Heart right ventricle (tissue), 16 donors: ENCODE data around the gene FKBP9. TPM values are rescaled to one million over a fixed set of nuclear protein-coding genes. Genes with fewer than 3 reads are reported as not detected.
"Not testable (repeated sequence)": the region's sequence is repeated elsewhere in the genome, so short reads cannot be mapped to it uniquely, and the experiment has no call there.

Source experiments
- ATAC-seq, 8 donors: fragments of 200-7000 bp; cut with Tn5 transposase; one replicate each; pipeline ENCODE4 v1.9.1; 2020; ENCODE audit warnings: mild to moderate bottlenecking in 8 of 8, moderate library complexity in 8 of 8, moderate number of reproducible peaks in 1 of 8
- DNase-seq, 2 donors: peaks; one replicate each; pipeline ENCODE4 v3.0.0-alpha.2; 2020
- H3K27ac ChIP-seq, 10 donors: fragments of 200-600 bp; sonication (generic) in 2 of 10; one replicate each; pipeline versions ENCODE4 v1.5.0 to v1.8.0; 2020 to 2022; ENCODE audit warnings: mild to moderate bottlenecking in 3 of 10
- H3K27me3 ChIP-seq, 7 donors: fragments of 200-600 bp; one replicate each; pipeline ENCODE4 v1.8.0; 2021 to 2022; ENCODE audit warnings: mild to moderate bottlenecking in 2 of 7
- H3K36me3 ChIP-seq, 9 donors: fragments of 200-600 bp; sonication (generic) in 1 of 9; one replicate each; pipeline versions ENCODE4 v1.5.0 to v1.8.0; 2020 to 2022; ENCODE audit warnings: mild to moderate bottlenecking in 2 of 9
- H3K4me1 ChIP-seq, 9 donors: fragments of 200-600 bp; sonication (generic) in 1 of 9; one replicate each; pipeline versions ENCODE4 v1.5.0 to v1.8.0; 2020 to 2022; ENCODE audit warnings: mild to moderate bottlenecking in 4 of 9
- H3K4me3 ChIP-seq, 10 donors: fragments of 200-600 bp; sonication (generic) in 2 of 10; one replicate each; pipeline versions ENCODE4 v1.5.0 to v1.8.0; 2020 to 2022; ENCODE audit warnings: mild to moderate bottlenecking in 7 of 10, moderate library complexity in 2 of 10
- H3K9me3 ChIP-seq, 11 donors: fragments of 200-600 bp in 10 of 11; sonication (generic) in 2 of 11; one replicate each; pipeline versions ENCODE4 v1.5.0 to v1.8.0; 2013 to 2022; ENCODE audit warnings: mild to moderate bottlenecking in 2 of 11, control low read depth in 1 of 11, moderate library complexity in 1 of 11
- CTCF ChIP-seq, 9 donors: fragments of 200-600 bp; sonication (generic) in 2 of 9; IDR thresholded peaks; one replicate each; pipeline versions ENCODE4 v1.5.0 to v1.8.0; 2021 to 2022; ENCODE audit warnings: antibody characterized with exemption in 9 of 9, mild to moderate bottlenecking in 5 of 9, moderate library complexity in 1 of 9
- WGBS, 2 donors: extraction: QIAGEN DNeasy Blood & Tissue Kit; methylation state at CpG; one replicate each; pipeline ENCODE4 v1.1.7; 2013; ENCODE audit warnings: inconsistent platforms in 1 of 2; 5-methylcytosine and 5-hydroxymethylcytosine counted together
- intact Hi-C, 10 donors: fragments of 100-400 bp; cut with DNase I; formaldehyde crosslinking; loops; one replicate each; pipeline versions ENCODE4 v1.11.1 to v1.14.2; 2022
- polyA plus RNA-seq, 2 donors: library from polyadenylated mRNA; stranded (reverse); fragments of 200-250 nt; gene quantifications; one replicate each; pipeline ENCODE4 v1.2.3, GENCODE V29; 2013
- total RNA-seq, 10 donors: library from RNA; stranded (reverse); fragmentation: NEBNext Ultra II Directional in 3 of 10; extraction: Animal tissue kit (Norgen Biotek cat#: 25700) in 3 of 10; gene quantifications; one replicate each; pipeline versions ENCODE4 v1.2.1 to v1.2.4, GENCODE V29; 2021 to 2023
- donor health status: Arrhythmogenic right ventricular cardiomyopathy.
- donor health status: ischemic (EF 13 %, LVEDD 7.1; RV severe dilation, severe dysfunction).
- donor health status: healthy with polysubstance abuse.
- donor health status: DM: no; HTN: yes; CAD: no.
- donor health status: DM: no; HTN: no; CAD: no.
- donor health status: ischemic (EF 25% LVEDD 6.9; RV normal size, moderate dysfunction).
- donor health status: ischemic (EF 25% LVEDD 5.7; RV mildly dilated, moderate dysfunction).
- donor health status: healthy.
- donor health status: DM: yes; HTN: yes; CAD: no.
- donor health status: Ischemic cardiomyopathy.
- donor health status: ischemic (EF 35%, LVEDD 5.7; RV mildly dilated, moderate dysfunction).
- donor health status: nonischemic (EF 11% LVEDD 7.7; RV severe dilation, severe dysfunction).
- donor health status: DM: yes; HTN: yes; CAD: no.
- donor health status: PGD.
- donor health status: ischemic (EF 29% LVEDD 5.4; RV normal size, mild dysfunction).
- donor health status: nonischemic (EF 23%, LVEDD 6.1; RV moderate dilation, normal function).

FKBP9 gene
- total and polyA plus RNA-seq, 12 donors = 32.2 to 158 (median 119) TPM

GRCh38 chr7:33004104-33004616, 46.9 kb downstream of the FKBP9 start:
- WGBS, 2 donors = 87 to 91% methylated on average over 10 of the region's 10 CpGs
- H3K4me3 ChIP-seq, H3K27me3 ChIP-seq, H3K27ac ChIP-seq, intact Hi-C loops, H3K9me3 ChIP-seq, ATAC-seq, DNase-seq: not testable (repeated sequence)
- H3K4me1 ChIP-seq = peaks cover under 1 to 11% (median 7%) of the 10 kb centered on the region in 9 donors
- H3K36me3 ChIP-seq = peaks cover 0 to 74% (median 6%) of the 10 kb centered on the region in 9 donors

- H3K27ac ChIP-seq, H3K27me3 ChIP-seq, H3K9me3 ChIP-seq, DNase-seq, ATAC-seq, intact Hi-C loops, H3K4me3 ChIP-seq, H3K4me1 ChIP-seq: not testable (repeated sequence)
- peaks cover 0 to 74% (median 6%) of the 10 kb centered on the region in 9 donors for H3K36me3 ChIP-seq
- 95 to 96% methylated on average over 8 of the region's 8 CpGs for WGBS, 2 donors
Measured at GRCh38 chr7:33005193-33005592, 48.0 kb downstream of the FKBP9 start.

- DNase-seq, H3K27ac ChIP-seq, H3K9me3 ChIP-seq, H3K4me1 ChIP-seq, ATAC-seq, intact Hi-C loops, H3K27me3 ChIP-seq, H3K4me3 ChIP-seq: not testable (repeated sequence)
- 97 to 98% methylated on average over 4 of the region's 4 CpGs for WGBS, 2 donors
- peaks cover 0 to 73% (median 6%) of the 10 kb centered on the region in 9 donors for H3K36me3 ChIP-seq
Measured at GRCh38 chr7:33005690-33006089, 48.5 kb downstream of the FKBP9 start.

GRCh38 chr7:33009734-33010133, 52.5 kb downstream of the FKBP9 start:
- Histone ChIP-seq H3K27ac (no peak overlapping the region), H3K9me3 (no peaks in the 10 kb centered on the region), H3K4me3 (no peak overlapping the region), H3K4me1 (no peaks in the 10 kb centered on the region), H3K27me3 (no peaks in the 10 kb centered on the region), H3K36me3 (peaks cover 0 to 64% (median 19%) of the 10 kb centered on the region in 9 donors)
- 89 to 97% methylated on average over 2 of the region's 2 CpGs for WGBS, 2 donors
- ATAC-seq (no peak), DNase-seq (no peak)
- no peak for TF ChIP-seq CTCF (IDR thresholded peaks at IDR 0.05)
- intact Hi-C loops = no loop called here

GRCh38 chr7:33012364-33012763, 55.1 kb downstream of the FKBP9 start:
- H3K36me3 ChIP-seq = peaks cover 0 to 70% (median 26%) of the 10 kb centered on the region in 9 donors
- ATAC-seq = no peak
- no peaks in the 10 kb centered on the region for H3K9me3 ChIP-seq
- no peak overlapping the region for H3K4me3 ChIP-seq
- H3K4me1 ChIP-seq = no peaks in the 10 kb centered on the region
- no peak for DNase-seq
- H3K27ac ChIP-seq = no peak overlapping the region
- intact Hi-C loops = no loop called here
- no peak for TF ChIP-seq CTCF (IDR thresholded peaks at IDR 0.05)
- no peaks in the 10 kb centered on the region for H3K27me3 ChIP-seq

GRCh38 chr7:33024189-33024757, 67.0 kb downstream of the FKBP9 start:
- Histone ChIP-seq H3K27me3 (no peaks in the 10 kb centered on the region), H3K9me3 (no peaks in the 10 kb centered on the region), H3K27ac (no peak overlapping the region), H3K36me3 (peaks cover 0 to 96% (median 28%) of the 10 kb centered on the region in 9 donors), H3K4me3 (no peak overlapping the region), H3K4me1 (no peaks in the 10 kb centered on the region)
- WGBS, 2 donors = 87 to 89% methylated on average over 4 of the region's 4 CpGs
- DNase-seq (no peak), ATAC-seq (no peak)
- intact Hi-C loops = no loop called here
- TF ChIP-seq CTCF (IDR thresholded peaks at IDR 0.05) = no peak
